SK-N-SH treated with all-trans-retinoic acid at 6 μM for 48 hours (cell line): ENCODE data around the gene RBMX.
A peak's percentile ranks its signal among the peaks of the same experiment; 100 is the strongest.
"Not testable (repeated sequence)": the region's sequence is repeated elsewhere in the genome, so short reads cannot be mapped to it uniquely, and the experiment has no call there.

Experiments
- ATAC-seq: fragments of 200-7000 bp; cut with Tn5 transposase; 3 replicates; pipeline ENCODE4 v1.9.1; 2020; ENCODE audit warnings: mild to moderate bottlenecking, moderate library complexity
- ARNTL ChIP-seq: fragments of 450-650 bp; formaldehyde crosslinking; IDR thresholded peaks from 2 replicates; pipeline ENCODE4 v1.5.0; 2020; ENCODE audit warnings: low read depth, mild to moderate bottlenecking, moderate library complexity, borderline replicate concordance
- BACH2 ChIP-seq: fragments of 250-450 bp; sonication (Bioruptor Pico); IDR thresholded peaks from 2 replicates; pipeline ENCODE4 v1.9.0; 2021; ENCODE audit warnings: mild to moderate bottlenecking, borderline replicate concordance
- CREB5 ChIP-seq: fragments of 250-450 bp; sonication (Bioruptor Pico); IDR thresholded peaks from 2 replicates; pipeline ENCODE4 v1.5.1; 2020; ENCODE audit warnings: low read depth, mild to moderate bottlenecking, moderate library complexity
- CSDC2 ChIP-seq: fragments of 250-450 bp; sonication (Bioruptor Pico); IDR thresholded peaks from 2 replicates; pipeline ENCODE4 v1.5.0; 2020; ENCODE audit warnings: mild to moderate bottlenecking, moderate library complexity
- CSRNP3 ChIP-seq: fragments of 250-450 bp; sonication (Bioruptor Pico); IDR thresholded peaks from 2 replicates; pipeline ENCODE4 v1.5.1; 2021; ENCODE audit warnings: mild to moderate bottlenecking, moderate library complexity
- GLIS3 ChIP-seq: fragments of 250-450 bp; sonication (Bioruptor Pico); IDR thresholded peaks from 2 replicates; pipeline ENCODE4 v1.5.0; 2020; ENCODE audit warnings: mild to moderate bottlenecking, moderate library complexity
- OSR1 ChIP-seq: fragments of 250-450 bp; sonication (Bioruptor Pico); IDR thresholded peaks from 2 replicates; pipeline ENCODE4 v1.8.0; 2022; ENCODE audit warnings: moderate library complexity, mild to moderate bottlenecking, inconsistent platforms
- PATZ1 ChIP-seq: fragments of 250-450 bp; sonication (Bioruptor Pico); IDR thresholded peaks from 2 replicates; pipeline ENCODE4 v1.8.0; 2020; ENCODE audit warnings: mild to moderate bottlenecking, moderate library complexity, borderline replicate concordance
- POU6F1 ChIP-seq: fragments of 250-450 bp; sonication (Bioruptor Pico); IDR thresholded peaks from 2 replicates; pipeline ENCODE4 v1.8.0; 2021; ENCODE audit warnings: low read depth, mild to moderate bottlenecking, moderate library complexity, borderline replicate concordance
- PPARA ChIP-seq: fragments of 250-450 bp; sonication (Bioruptor Pico); IDR thresholded peaks from 2 replicates; pipeline ENCODE4 v1.5.0; 2020; ENCODE audit warnings: mild to moderate bottlenecking, borderline replicate concordance
- RARB ChIP-seq: fragments of 250-450 bp; sonication (Bioruptor Pico); IDR thresholded peaks from 2 replicates; pipeline ENCODE4 v1.8.0; 2021; ENCODE audit warnings: mild to moderate bottlenecking, moderate library complexity
- SNAI2 ChIP-seq: fragments of 250-450 bp; sonication (Bioruptor Pico); IDR thresholded peaks from 2 replicates; pipeline ENCODE4 v1.5.0; 2020; ENCODE audit warnings: mild to moderate bottlenecking, moderate library complexity
- TCF4 ChIP-seq: fragments of 250-450 bp; sonication (Bioruptor Pico); IDR thresholded peaks from 2 replicates; pipeline ENCODE4 v1.8.0; 2021; ENCODE audit warnings: mild to moderate bottlenecking, moderate library complexity, borderline replicate concordance
- TOX ChIP-seq: fragments of 250-450 bp; sonication (Bioruptor Pico); IDR thresholded peaks from 2 replicates; pipeline ENCODE4 v1.8.0; 2021; ENCODE audit warnings: mild to moderate bottlenecking, moderate library complexity, borderline replicate concordance
- TSHZ2 ChIP-seq: fragments of 250-450 bp; sonication (Bioruptor Pico); IDR thresholded peaks from 2 replicates; pipeline ENCODE4 v1.5.0; 2020; ENCODE audit warnings: mild to moderate bottlenecking, moderate library complexity
- ZC3H10 ChIP-seq: fragments of 250-450 bp; sonication (Bioruptor Pico); IDR thresholded peaks from 2 replicates; pipeline ENCODE4 v1.5.1; 2021; ENCODE audit warnings: mild to moderate bottlenecking, moderate library complexity
- ZFP3 ChIP-seq: fragments of 250-450 bp; sonication (Bioruptor Pico); IDR thresholded peaks from 2 replicates; pipeline ENCODE4 v1.5.0; 2020; ENCODE audit warnings: mild to moderate bottlenecking, moderate library complexity
- ZFP30 ChIP-seq: fragments of 450-650 bp; formaldehyde crosslinking; IDR thresholded peaks from 2 replicates; pipeline ENCODE4 v1.5.0; 2022; ENCODE audit warnings: mild to moderate bottlenecking, moderate library complexity
- ZNF565 ChIP-seq: fragments of 450-650 bp; formaldehyde crosslinking; conservative IDR thresholded peaks from 2 replicates; pipeline ENCODE4 v1.5.0; 2020; ENCODE audit warnings: low read depth, mild to moderate bottlenecking, moderate library complexity
- ZNF70 ChIP-seq: fragments of 450-650 bp; formaldehyde crosslinking; IDR thresholded peaks from 2 replicates; pipeline ENCODE4 v1.5.0; 2020; ENCODE audit warnings: mild to moderate bottlenecking, moderate library complexity
- ZNF8 ChIP-seq: fragments of 450-650 bp; formaldehyde crosslinking; IDR thresholded peaks from 2 replicates; pipeline ENCODE4 v1.5.0; 2020; ENCODE audit warnings: mild to moderate bottlenecking, moderate library complexity

Gene RBMX

GRCh38 chrX:136880452-136881013 is at the start of gene RBMX:
RBMX (minus strand) TSS chrX:136880725; CDS start chrX:136879427, 1,298 bp downstream.
- TF ChIP-seq CREB5 (no peak), RARB (no peak), TCF4 (no peak), GLIS3 (no peak)
- ATAC-seq, result peak; percentile 90

GRCh38 chrX:136921438-136921837 is 40.9 kb upstream of the RBMX start:
- not testable (repeated sequence) for ATAC-seq

GRCh38 chrX:136920001-136920400 is 39.5 kb upstream of the RBMX start:
- no peak for ATAC-seq
- TF ChIP-seq OSR1 (CRISPR knock-in tag) (no peak), SNAI2 (CRISPR knock-in tag) (no peak), ZFP30 (CRISPR knock-in tag) (no peak), ZNF8 (CRISPR knock-in tag) (no peak), CSRNP3 (CRISPR knock-in tag) (no peak), TSHZ2 (CRISPR knock-in tag) (no peak), GLIS3 (no peak), PATZ1 (CRISPR knock-in tag) (no peak), PPARA (no peak), BACH2 (no peak), RARB (no peak), TOX (CRISPR knock-in tag) (no peak), ARNTL (CRISPR knock-in tag) (no peak), ZNF565 (CRISPR knock-in tag) (no peak), TCF4 (no peak), CSDC2 (no peak), ZC3H10 (CRISPR knock-in tag) (no peak)

- ATAC-seq, result no peak
- no peak for TF ChIP-seq TOX (CRISPR knock-in tag)
- no peak for TF ChIP-seq TSHZ2 (CRISPR knock-in tag)
- no peak for TF ChIP-seq ARNTL (CRISPR knock-in tag)
- TF ChIP-seq ZFP3 (CRISPR knock-in tag), result no peak
- TF ChIP-seq POU6F1, result no peak
- no peak for TF ChIP-seq CSRNP3 (CRISPR knock-in tag)
- no peak for TF ChIP-seq PPARA
- no peak for TF ChIP-seq SNAI2 (CRISPR knock-in tag)
- no peak for TF ChIP-seq PATZ1 (CRISPR knock-in tag)
- no peak for TF ChIP-seq GLIS3
- no peak for TF ChIP-seq ZNF70 (CRISPR knock-in tag)
Observed at GRCh38 chrX:136916827-136917226, 36.3 kb upstream of the RBMX start.
